Thymus (tissue), 11 donors: ENCODE results near the gene EIF4E2. TPM values are rescaled to one million over a fixed set of nuclear protein-coding genes. Genes with fewer than 3 reads are reported as not detected.
"Not testable (repeated sequence)": the region's sequence is repeated elsewhere in the genome, so short reads cannot be mapped to it uniquely, and the experiment has no call there.

Experiments used
- DNase-seq, 9 donors: peaks; one replicate each; pipeline ENCODE4 v3.0.0-alpha.2; 2013; ENCODE audit warnings: low spot score in 9 of 9, low read depth in 6 of 9, missing footprints in 1 of 9
- H3K27ac ChIP-seq, 2 donors: one replicate each; pipeline ENCODE4 v1.5.1; 2013; ENCODE audit warnings: control low read depth in 1 of 2, low read depth in 1 of 2, low read length in 1 of 2, mild to moderate bottlenecking in 1 of 2, moderate library complexity in 1 of 2
- H3K27me3 ChIP-seq, 2 donors: one replicate each; pipeline ENCODE4 v1.5.1; 2013; ENCODE audit warnings: low read length in 1 of 2; ENCODE audit not compliant: control insufficient read depth in 2 of 2, insufficient read depth in 1 of 2
- H3K36me3 ChIP-seq, 2 donors: one replicate each; pipeline ENCODE4 v1.5.1; 2013; ENCODE audit warnings: low read length in 1 of 2, mild to moderate bottlenecking in 1 of 2, moderate library complexity in 1 of 2; ENCODE audit not compliant: control insufficient read depth in 2 of 2, insufficient read depth in 2 of 2
- H3K4me1 ChIP-seq, 2 donors: one replicate each; pipeline ENCODE4 v1.5.1; 2013; ENCODE audit warnings: low read length in 2 of 2; ENCODE audit not compliant: control insufficient read depth in 2 of 2, insufficient read depth in 2 of 2
- H3K4me3 ChIP-seq, 2 donors: one replicate each; pipeline ENCODE4 v1.5.1; 2013; ENCODE audit warnings: low read length in 2 of 2, control low read depth in 1 of 2, mild to moderate bottlenecking in 1 of 2
- H3K9me3 ChIP-seq, 2 donors: one replicate each; pipeline ENCODE4 v1.5.1; 2013; ENCODE audit warnings: low read length in 1 of 2, mild to moderate bottlenecking in 1 of 2; ENCODE audit not compliant: control insufficient read depth in 2 of 2, insufficient read depth in 1 of 2
- WGBS: extraction: QIAGEN DNeasy Blood & Tissue Kit; methylation state at CpG from one replicate; pipeline ENCODE4 v1.1.7; 2013; 5-methylcytosine and 5-hydroxymethylcytosine counted together
- polyA plus RNA-seq: library from polyadenylated mRNA; stranded (reverse); fragments of 200-250 nt; gene quantifications from one replicate; pipeline ENCODE4 v1.2.3, GENCODE V29; 2013
- total RNA-seq: library from RNA; stranded (reverse); fragments of 120-200 nt; gene quantifications from one replicate; pipeline ENCODE4 v1.2.4, GENCODE V29; 2013
- donor health status: healthy.

EIF4E2 gene
- total and polyA plus RNA-seq, 2 donors = 53.0 to 59.5 TPM

DNA sequence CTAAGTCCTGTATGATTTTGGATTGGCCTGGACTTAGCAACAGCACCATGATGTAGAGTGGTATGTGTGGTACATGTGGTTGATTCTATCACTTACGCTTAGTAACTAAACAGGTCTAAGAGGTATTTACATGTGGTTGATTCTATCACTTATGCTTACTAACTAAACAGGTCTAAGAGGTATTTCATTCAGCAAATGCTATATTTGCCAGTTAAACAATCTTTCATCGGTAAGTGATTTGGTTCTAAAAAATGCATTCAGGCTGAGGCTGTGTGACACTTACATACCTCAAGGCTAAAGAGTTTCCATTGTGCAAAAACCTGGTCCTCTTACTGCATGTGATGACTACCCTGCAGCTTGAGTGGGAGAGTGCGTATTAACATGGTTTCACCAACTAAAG lies 13.1 kb downstream of the EIF4E2 start:
- DNase-seq = no peak
- Histone ChIP-seq H3K36me3 (peaks cover 42 to 72% of the 10 kb centered on the region in 2 donors), H3K27ac (no peak overlapping the region), H3K4me3 (no peak overlapping the region), H3K4me1 (no peaks in the 10 kb centered on the region), H3K27me3 (no peaks in the 10 kb centered on the region), H3K9me3 (no peaks in the 10 kb centered on the region)
- WGBS = 50% methylated on average over 3 of the region's 3 CpGs

DNA sequence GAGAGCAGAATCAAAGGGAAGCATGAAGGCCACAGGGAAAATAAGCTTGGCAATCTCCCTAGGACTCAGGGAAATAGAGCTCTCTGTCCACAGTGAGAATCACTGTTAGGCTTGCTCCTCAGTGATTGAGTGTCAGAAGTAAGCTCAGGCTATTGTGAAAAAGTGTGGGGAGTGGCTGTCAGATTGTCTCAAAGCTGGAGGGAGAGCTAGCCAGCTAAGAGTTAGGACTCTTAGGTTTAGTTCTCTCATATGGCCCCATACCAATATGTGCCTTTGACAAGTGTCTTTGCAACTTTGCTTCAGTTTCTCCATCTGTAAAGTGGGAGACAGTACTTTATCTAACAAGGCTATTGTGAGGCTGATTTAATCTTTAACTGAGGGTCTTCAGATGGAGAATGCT lies 17.2 kb downstream of the EIF4E2 start:
- Histone ChIP-seq H3K4me1 (peaks cover 0 to 3% of the 10 kb centered on the region in 2 donors), H3K36me3 (peaks cover 66 to 75% of the 10 kb centered on the region in 2 donors), H3K9me3 (no peaks in the 10 kb centered on the region), H3K27me3 (no peaks in the 10 kb centered on the region), H3K27ac (no peak overlapping the region), H3K4me3 (no peak overlapping the region)
- no peak for DNase-seq

DNA sequence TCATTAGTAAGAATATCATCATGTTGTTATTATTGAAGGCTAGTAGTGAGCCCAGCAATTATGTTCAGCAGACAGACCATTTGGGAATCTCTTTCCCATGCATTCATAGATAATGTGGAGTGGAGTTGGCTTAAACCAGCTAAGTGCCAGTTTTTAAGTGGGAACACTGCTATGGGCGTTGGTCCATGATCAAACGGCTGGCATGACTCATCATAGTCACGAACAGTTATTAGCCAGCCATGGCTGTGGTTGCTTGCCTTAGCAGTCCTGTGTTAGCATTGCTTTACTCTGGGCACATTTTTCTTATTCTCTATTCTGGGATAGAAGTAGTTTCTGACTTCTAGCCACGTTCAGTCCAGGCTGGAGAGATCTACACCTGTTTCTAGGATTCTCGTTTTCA lies 17.7 kb downstream of the EIF4E2 start:
- Histone ChIP-seq H3K27ac (no peak overlapping the region), H3K4me1 (peaks cover 0 to 3% of the 10 kb centered on the region in 2 donors), H3K36me3 (peaks cover 65 to 75% of the 10 kb centered on the region in 2 donors), H3K27me3 (no peaks in the 10 kb centered on the region), H3K4me3 (no peak overlapping the region), H3K9me3 (no peaks in the 10 kb centered on the region)
- no peak for DNase-seq
- WGBS = 96% methylated on average over 5 of the region's 5 CpGs

DNA sequence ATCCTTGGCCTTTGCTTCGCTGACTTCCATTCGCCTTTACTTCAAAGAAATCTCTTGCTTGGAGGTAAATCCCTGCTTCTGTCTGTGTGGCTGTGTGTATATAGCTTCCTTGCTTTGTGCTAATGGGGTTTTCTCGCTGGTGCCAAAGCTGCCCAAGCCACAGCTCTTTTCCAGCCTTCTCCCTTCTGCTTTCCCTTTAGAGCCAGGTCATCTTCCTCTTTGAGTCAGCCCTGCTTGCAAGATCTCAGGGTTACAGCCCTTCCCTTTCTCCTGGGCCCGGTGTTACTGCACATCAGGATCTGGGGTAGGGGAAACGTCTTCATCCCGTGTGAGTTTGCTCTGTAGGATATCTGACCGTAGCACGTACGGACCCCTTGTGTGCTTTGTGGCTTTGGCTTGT lies 19.1 kb downstream of the EIF4E2 start:
- Histone ChIP-seq H3K27me3 (no peaks in the 10 kb centered on the region), H3K27ac (no peak overlapping the region), H3K4me3 (no peak overlapping the region), H3K36me3 (peaks cover 78 to 82% of the 10 kb centered on the region in 2 donors), H3K4me1 (peaks cover 0 to 3% of the 10 kb centered on the region in 2 donors), H3K9me3 (no peaks in the 10 kb centered on the region)
- DNase-seq = no peak
- 98% methylated on average over 9 of the region's 9 CpGs for WGBS

DNA sequence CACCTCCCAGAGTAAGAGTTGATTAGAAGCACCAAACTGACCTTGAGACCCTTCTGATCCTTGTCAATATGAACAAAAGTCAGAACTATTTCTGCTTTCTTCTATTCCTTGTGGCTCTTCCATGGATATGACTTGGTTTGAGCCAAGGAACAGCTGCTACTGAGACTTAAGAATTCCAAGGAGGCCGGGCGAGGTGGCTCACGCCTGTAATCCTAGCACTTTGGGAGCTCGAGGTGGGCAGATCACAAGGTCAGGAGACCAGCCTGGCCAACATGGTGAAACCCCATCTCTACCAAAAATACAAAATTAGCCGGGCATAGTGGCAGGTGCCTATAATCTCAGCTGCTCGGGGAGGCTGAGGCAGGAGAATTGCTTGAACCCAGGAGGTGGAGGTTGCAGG lies 20.0 kb downstream of the EIF4E2 start:
- not testable (repeated sequence) for H3K27me3 ChIP-seq, H3K9me3 ChIP-seq, H3K4me1 ChIP-seq, DNase-seq, H3K27ac ChIP-seq, H3K4me3 ChIP-seq
- 95% methylated on average over 6 of the region's 6 CpGs for WGBS
- H3K36me3 ChIP-seq = peaks cover 80 to 82% of the 10 kb centered on the region in 2 donors

- peaks cover 76% of the 10 kb centered on the region in 2 donors for H3K36me3 ChIP-seq
- 92% methylated on average over 7 of the region's 7 CpGs for WGBS
- peak in 1 of 9 donors; percentile 10 for DNase-seq
Measured at GRCh38 chr2:232571026-232571474, 20.6 kb downstream of the EIF4E2 start.

DNA sequence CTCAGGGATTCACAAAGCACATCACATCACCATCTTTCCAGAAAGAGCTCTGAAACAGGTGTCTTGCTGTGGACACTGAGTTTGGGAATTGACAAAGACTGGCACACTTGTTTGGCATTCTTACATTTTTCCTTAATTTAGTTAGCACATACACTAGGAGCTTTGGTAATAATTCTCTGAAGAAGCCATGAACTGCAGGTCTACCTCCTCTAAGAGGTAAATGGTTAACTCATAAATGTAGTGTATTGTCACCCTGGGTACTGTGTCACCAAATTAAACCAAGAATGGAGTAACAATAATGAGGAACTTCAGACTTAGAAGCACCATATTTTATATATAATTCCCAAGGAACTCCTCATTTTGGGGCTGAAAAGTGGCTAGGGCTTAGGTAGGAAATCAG lies 22.6 kb downstream of the EIF4E2 start:
- H3K4me1 ChIP-seq = peaks cover 0 to 3% of the 10 kb centered on the region in 2 donors
- no peak for DNase-seq
- no peaks in the 10 kb centered on the region for H3K27me3 ChIP-seq
- no peaks in the 10 kb centered on the region for H3K9me3 ChIP-seq
- no peak overlapping the region for H3K4me3 ChIP-seq
- H3K27ac ChIP-seq = no peak overlapping the region
- H3K36me3 ChIP-seq = peaks cover 60 to 62% of the 10 kb centered on the region in 2 donors

More at GRCh38 chr2:232571026-232571474, 20.6 kb downstream of the EIF4E2 start:
- no peak overlapping the region for H3K4me3 ChIP-seq
- H3K4me1 ChIP-seq = peaks cover 0 to 3% of the 10 kb centered on the region in 2 donors
- H3K27ac ChIP-seq = no peak overlapping the region
- no peaks in the 10 kb centered on the region for H3K9me3 ChIP-seq
- no peaks in the 10 kb centered on the region for H3K27me3 ChIP-seq

- Histone ChIP-seq H3K27me3 (no peaks in the 10 kb centered on the region), H3K9me3 (no peaks in the 10 kb centered on the region), H3K4me3 (no peak overlapping the region), H3K4me1 (peaks cover 0 to 3% of the 10 kb centered on the region in 2 donors), H3K27ac (peak overlapping the region; percentile 34 to 40), H3K36me3 (peaks cover 52 to 53% of the 10 kb centered on the region in 2 donors)
- 97% methylated on average over 8 of the region's 8 CpGs for WGBS
- DNase-seq = no peak
Measured at GRCh38 chr2:232573771-232574435, 23.4 kb downstream of the EIF4E2 start.

DNA sequence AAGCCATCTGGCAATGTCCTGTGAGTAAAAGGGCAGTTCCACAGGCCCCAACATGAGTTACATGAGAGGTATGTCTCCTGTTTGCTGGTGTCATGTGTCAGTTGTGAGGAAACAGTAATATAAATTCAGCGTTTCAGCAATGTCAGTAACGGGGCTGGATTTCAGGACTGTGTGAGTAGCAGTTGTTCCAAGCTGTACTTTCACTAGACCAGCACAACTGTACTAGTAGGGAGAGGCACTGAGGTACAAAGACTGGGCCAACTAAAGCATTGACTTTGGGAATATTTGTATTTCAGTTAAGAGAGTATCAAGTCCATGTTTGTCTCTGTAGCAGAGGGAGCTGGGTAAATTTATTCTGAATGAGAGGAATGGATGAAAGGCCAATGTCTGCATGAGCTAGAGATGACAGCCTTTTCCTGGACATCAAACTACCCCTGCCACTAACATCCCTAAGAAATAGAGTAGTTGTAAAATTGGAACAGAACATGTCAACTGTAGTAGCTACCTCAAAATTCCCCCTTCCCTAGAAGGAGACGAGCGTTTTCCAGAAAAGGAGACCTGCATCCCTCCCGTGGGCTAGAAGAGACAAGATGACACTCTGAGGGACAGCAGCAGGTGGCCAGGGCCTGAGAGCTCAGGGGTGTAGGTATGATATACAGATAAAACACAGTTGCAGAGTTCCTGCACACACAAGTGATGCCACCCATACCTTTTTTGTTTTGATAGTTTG lies 24.4 kb downstream of the EIF4E2 start:
- 95% methylated on average over 5 of the region's 5 CpGs for WGBS
- Histone ChIP-seq H3K9me3 (no peaks in the 10 kb centered on the region), H3K4me3 (no peak overlapping the region), H3K36me3 (peaks cover 42 to 50% of the 10 kb centered on the region in 2 donors), H3K27me3 (no peaks in the 10 kb centered on the region), H3K27ac (no peak overlapping the region), H3K4me1 (peaks cover 0 to 3% of the 10 kb centered on the region in 2 donors)
- peak in 1 of 9 donors; percentile 5 for DNase-seq
